ENCODE measurements around the gene LDLRAD3.

DNA sequence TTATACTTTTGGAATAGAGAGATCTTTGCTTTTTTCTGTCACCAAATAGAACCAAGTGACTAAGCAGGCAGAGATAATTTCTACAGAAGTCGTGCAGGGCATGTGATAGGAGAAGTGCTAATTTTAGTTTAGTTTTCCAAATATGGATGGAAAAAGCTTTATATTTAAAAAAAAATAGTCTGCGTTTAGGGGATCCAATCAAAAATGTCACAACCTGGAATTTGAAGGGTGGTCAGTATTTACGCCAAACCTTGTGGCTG lies 165.7 kb downstream of the LDLRAD3 start:
- no peak for TF ChIP-seq POLR2A (IDR thresholded peaks at IDR 0.05; ENCODE audit: borderline replicate concordance, extremely low read depth, insufficient read depth, insufficient read length)
- TF ChIP-seq REST (IDR thresholded peaks at IDR 0.05; ENCODE audit: low read depth), result no peak
- TF ChIP-seq, protein P1, sequence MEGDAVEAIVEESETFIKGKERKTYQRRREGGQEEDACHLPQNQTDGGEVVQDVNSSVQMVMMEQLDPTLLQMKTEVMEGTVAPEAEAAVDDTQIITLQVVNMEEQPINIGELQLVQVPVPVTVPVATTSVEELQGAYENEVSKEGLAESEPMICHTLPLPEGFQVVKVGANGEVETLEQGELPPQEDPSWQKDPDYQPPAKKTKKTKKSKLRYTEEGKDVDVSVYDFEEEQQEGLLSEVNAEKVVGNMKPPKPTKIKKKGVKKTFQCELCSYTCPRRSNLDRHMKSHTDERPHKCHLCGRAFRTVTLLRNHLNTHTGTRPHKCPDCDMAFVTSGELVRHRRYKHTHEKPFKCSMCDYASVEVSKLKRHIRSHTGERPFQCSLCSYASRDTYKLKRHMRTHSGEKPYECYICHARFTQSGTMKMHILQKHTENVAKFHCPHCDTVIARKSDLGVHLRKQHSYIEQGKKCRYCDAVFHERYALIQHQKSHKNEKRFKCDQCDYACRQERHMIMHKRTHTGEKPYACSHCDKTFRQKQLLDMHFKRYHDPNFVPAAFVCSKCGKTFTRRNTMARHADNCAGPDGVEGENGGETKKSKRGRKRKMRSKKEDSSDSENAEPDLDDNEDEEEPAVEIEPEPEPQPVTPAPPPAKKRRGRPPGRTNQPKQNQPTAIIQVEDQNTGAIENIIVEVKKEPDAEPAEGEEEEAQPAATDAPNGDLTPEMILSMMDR (IDR thresholded peaks at IDR 0.05 in 2 of 3, conservative IDR thresholded peaks at IDR 0.05 in 1 of 3; ENCODE audit: borderline replicate concordance in 1 of 3, insufficient read depth in 1 of 3, low read depth in 2 of 3, low read length in 2 of 3), result no peak
- TF ChIP-seq ZFX (IDR thresholded peaks at IDR 0.05), result no peak
- no peak for TF ChIP-seq EZH2phosphoT487 (IDR thresholded peaks at IDR 0.05; ENCODE audit: borderline replicate concordance)
- TF ChIP-seq, protein P2, sequence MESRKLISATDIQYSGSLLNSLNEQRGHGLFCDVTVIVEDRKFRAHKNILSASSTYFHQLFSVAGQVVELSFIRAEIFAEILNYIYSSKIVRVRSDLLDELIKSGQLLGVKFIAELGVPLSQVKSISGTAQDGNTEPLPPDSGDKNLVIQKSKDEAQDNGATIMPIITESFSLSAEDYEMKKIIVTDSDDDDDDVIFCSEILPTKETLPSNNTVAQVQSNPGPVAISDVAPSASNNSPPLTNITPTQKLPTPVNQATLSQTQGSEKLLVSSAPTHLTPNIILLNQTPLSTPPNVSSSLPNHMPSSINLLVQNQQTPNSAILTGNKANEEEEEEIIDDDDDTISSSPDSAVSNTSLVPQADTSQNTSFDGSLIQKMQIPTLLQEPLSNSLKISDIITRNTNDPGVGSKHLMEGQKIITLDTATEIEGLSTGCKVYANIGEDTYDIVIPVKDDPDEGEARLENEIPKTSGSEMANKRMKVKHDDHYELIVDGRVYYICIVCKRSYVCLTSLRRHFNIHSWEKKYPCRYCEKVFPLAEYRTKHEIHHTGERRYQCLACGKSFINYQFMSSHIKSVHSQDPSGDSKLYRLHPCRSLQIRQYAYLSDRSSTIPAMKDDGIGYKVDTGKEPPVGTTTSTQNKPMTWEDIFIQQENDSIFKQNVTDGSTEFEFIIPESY (IDR thresholded peaks at IDR 0.05; ENCODE audit: extremely low read depth, insufficient replicate concordance, low read length), result no peak
